Peyer's patch (tissue), 4 donors: ENCODE measurements around the gene DDX27.

Experiments used
- POLR2A ChIP-seq, 2 donors: fragments of 450-650 bp; IDR thresholded peaks; one replicate each; pipeline ENCODE4 v1.5.1; 2017; ENCODE audit warnings: antibody characterized with exemption in 2 of 2, mild to moderate bottlenecking in 2 of 2, moderate library complexity in 2 of 2
- TF ChIP-seq, protein P1 (sequence below), 6 experiments: fragments of 450-650 bp in 4 of 6; fragments of 200-600 bp in 2 of 6; sonication (generic) in 1 of 6; IDR thresholded peaks; one replicate each; pipeline ENCODE4 v1.5.1; 2017 to 2019; ENCODE audit warnings: antibody characterized with exemption in 6 of 6, mild to moderate bottlenecking in 3 of 6, moderate library complexity in 1 of 6

- TF ChIP-seq POLR2A (IDR thresholded peaks at IDR 0.05) = no peak
- TF ChIP-seq, protein P1, sequence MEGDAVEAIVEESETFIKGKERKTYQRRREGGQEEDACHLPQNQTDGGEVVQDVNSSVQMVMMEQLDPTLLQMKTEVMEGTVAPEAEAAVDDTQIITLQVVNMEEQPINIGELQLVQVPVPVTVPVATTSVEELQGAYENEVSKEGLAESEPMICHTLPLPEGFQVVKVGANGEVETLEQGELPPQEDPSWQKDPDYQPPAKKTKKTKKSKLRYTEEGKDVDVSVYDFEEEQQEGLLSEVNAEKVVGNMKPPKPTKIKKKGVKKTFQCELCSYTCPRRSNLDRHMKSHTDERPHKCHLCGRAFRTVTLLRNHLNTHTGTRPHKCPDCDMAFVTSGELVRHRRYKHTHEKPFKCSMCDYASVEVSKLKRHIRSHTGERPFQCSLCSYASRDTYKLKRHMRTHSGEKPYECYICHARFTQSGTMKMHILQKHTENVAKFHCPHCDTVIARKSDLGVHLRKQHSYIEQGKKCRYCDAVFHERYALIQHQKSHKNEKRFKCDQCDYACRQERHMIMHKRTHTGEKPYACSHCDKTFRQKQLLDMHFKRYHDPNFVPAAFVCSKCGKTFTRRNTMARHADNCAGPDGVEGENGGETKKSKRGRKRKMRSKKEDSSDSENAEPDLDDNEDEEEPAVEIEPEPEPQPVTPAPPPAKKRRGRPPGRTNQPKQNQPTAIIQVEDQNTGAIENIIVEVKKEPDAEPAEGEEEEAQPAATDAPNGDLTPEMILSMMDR (IDR thresholded peaks at IDR 0.05) = no peak
Observed at GRCh38 chr20:49278818-49279676, 59.8 kb downstream of the DDX27 start.
